Natural killer cell treated with Interleukin-12 subunit alpha and Interleukin-12 subunit beta and Interleukin-15 and Interleukin-18, amount 100 ng/mL, for 72 hours (primary cell): Measurements from ENCODE around the gene JOSD1. TPM values are rescaled to one million over a fixed set of nuclear protein-coding genes. Genes with fewer than 3 reads are reported as not detected.

Experiments
- ATAC-seq, 2 donors: fragments of 150-1000 bp; cut with Tn5 transposase in 1 of 2; sonication (Bioruptor Pico), chemical (Tn5 transposase) in 1 of 2; 2 replicates each; pipeline ENCODE4 v1.10.0; 2021
- DNase-seq: peaks from one replicate; pipeline ENCODE4 v3.0.0; 2022; ENCODE audit warnings: low spot score
- H3K27ac Mint-ChIP-seq, 2 donors: 1 replicate in 1 of 2; 2 replicates in 1 of 2; pipeline ENCODE4 v1.8.0; 2022; ENCODE audit warnings: mixed read lengths in 2 of 2, mild to moderate bottlenecking in 1 of 2, moderate library complexity in 1 of 2
- H3K27me3 Mint-ChIP-seq, 2 donors: 1 replicate in 1 of 2; 2 replicates in 1 of 2; pipeline ENCODE4 v1.8.0; 2022; ENCODE audit warnings: mixed read lengths in 2 of 2
- H3K36me3 Mint-ChIP-seq: one replicate; pipeline ENCODE4 v1.8.0; 2022; ENCODE audit warnings: mixed read lengths
- H3K4me1 Mint-ChIP-seq, 2 donors: 1 replicate in 1 of 2; 2 replicates in 1 of 2; pipeline ENCODE4 v1.8.0; 2022; ENCODE audit warnings: low read depth in 2 of 2, mixed read lengths in 2 of 2, mild to moderate bottlenecking in 1 of 2
- H3K4me3 Mint-ChIP-seq: one replicate; pipeline ENCODE4 v1.8.0; 2022; ENCODE audit warnings: mixed read lengths
- H3K9me3 Mint-ChIP-seq: 2 replicates; pipeline ENCODE4 v1.8.0; 2022; ENCODE audit warnings: mixed read lengths
- total RNA-seq, 2 donors: library from RNA; stranded (reverse); gene quantifications; one replicate each; pipeline ENCODE4 v1.2.3, GENCODE V29; 2022

Gene JOSD1
- total RNA-seq = 10 to 100 TPM; 53.6 to 62.3 TPM

- Mint-ChIP-seq H3K36me3 (peaks cover 7% of the 10 kb centered on the region), H3K27me3 (no peaks in the 10 kb centered on the region), H3K27ac (peak within 1 kb of the TSS; percentile 80 to 92), H3K4me3 (peak within 1 kb of the TSS; percentile 86), H3K9me3 (no peaks in the 10 kb centered on the region), H3K4me1 (peaks cover 50 to 53% of the 10 kb centered on the region in 2 donors)
- ATAC-seq (peak; percentile 69 to 75), DNase-seq (peak; percentile 95)
These were observed at the start of gene JOSD1 for GRCh38 chr22:38700789-38701628. TSS of gene JOSD1 (minus strand) at chr22:38700943. CDS start at chr22:38699987, 956 bp downstream.

GRCh38 chr22:38750104-38750503 is 49.4 kb upstream of the JOSD1 start:
- H3K36me3 Mint-ChIP-seq = no peaks in the 10 kb centered on the region

GRCh38 chr22:38748487-38749136 is 47.9 kb upstream of the JOSD1 start:
- Mint-ChIP-seq H3K27me3 (no peaks in the 10 kb centered on the region), H3K4me3 (no peak overlapping the region), H3K36me3 (no peaks in the 10 kb centered on the region)

More at GRCh38 chr22:38750104-38750503, 49.4 kb upstream of the JOSD1 start:
- H3K27ac Mint-ChIP-seq = peak overlapping the region; percentile 94 to 97
- H3K4me1 Mint-ChIP-seq = peaks cover 43 to 48% of the 10 kb centered on the region in 2 donors
- H3K27me3 Mint-ChIP-seq = no peaks in the 10 kb centered on the region
- ATAC-seq (no peak), DNase-seq (no peak)
- H3K9me3 Mint-ChIP-seq = no peaks in the 10 kb centered on the region
- no peak overlapping the region for H3K4me3 Mint-ChIP-seq

GRCh38 chr22:38745676-38746460 is 45.1 kb upstream of the JOSD1 start:
- DNase-seq = no peak
- Mint-ChIP-seq H3K9me3 (no peaks in the 10 kb centered on the region), H3K36me3 (no peaks in the 10 kb centered on the region)

More at GRCh38 chr22:38748487-38749136, 47.9 kb upstream of the JOSD1 start:
- ATAC-seq = no peak
- peak overlapping the region in 1 of 2 donors; percentile 94 for H3K27ac Mint-ChIP-seq
- no peaks in the 10 kb centered on the region for H3K9me3 Mint-ChIP-seq
- DNase-seq = no peak
- H3K4me1 Mint-ChIP-seq = peaks cover 33 to 39% of the 10 kb centered on the region in 2 donors

GRCh38 chr22:38744981-38745380 is 44.2 kb upstream of the JOSD1 start:
- Mint-ChIP-seq H3K9me3 (no peaks in the 10 kb centered on the region), H3K4me1 (peaks cover under 1 to 17% of the 10 kb centered on the region in 2 donors), H3K27ac (peak overlapping the region in 1 of 2 donors; percentile 18), H3K36me3 (no peaks in the 10 kb centered on the region), H3K4me3 (no peak overlapping the region), H3K27me3 (no peaks in the 10 kb centered on the region)
- DNase-seq (no peak), ATAC-seq (no peak)

More at GRCh38 chr22:38745676-38746460, 45.1 kb upstream of the JOSD1 start:
- peak overlapping the region in 1 of 2 donors; percentile 18 for H3K27ac Mint-ChIP-seq
- H3K27me3 Mint-ChIP-seq = no peaks in the 10 kb centered on the region
- H3K4me1 Mint-ChIP-seq = peaks cover 6 to 22% of the 10 kb centered on the region in 2 donors
- no peak for ATAC-seq
- H3K4me3 Mint-ChIP-seq = no peak overlapping the region

GRCh38 chr22:38742176-38742942 is 41.6 kb upstream of the JOSD1 start:
- DNase-seq = no peak

GRCh38 chr22:38741576-38741975 is 40.8 kb upstream of the JOSD1 start:
- no peak for ATAC-seq
- H3K4me1 Mint-ChIP-seq = peaks cover 9 to 24% of the 10 kb centered on the region in 2 donors

More at GRCh38 chr22:38742176-38742942, 41.6 kb upstream of the JOSD1 start:
- Mint-ChIP-seq H3K4me1 (peaks cover 7 to 17% of the 10 kb centered on the region in 2 donors), H3K36me3 (no peaks in the 10 kb centered on the region), H3K9me3 (no peaks in the 10 kb centered on the region), H3K27me3 (no peaks in the 10 kb centered on the region), H3K27ac (no peak overlapping the region), H3K4me3 (no peak overlapping the region)
- ATAC-seq = no peak

GRCh38 chr22:38741166-38741565 is 40.4 kb upstream of the JOSD1 start:
- peaks cover 7% of the 10 kb centered on the region for H3K36me3 Mint-ChIP-seq
- no peak overlapping the region for H3K4me3 Mint-ChIP-seq
- H3K4me1 Mint-ChIP-seq = peaks cover 9 to 26% of the 10 kb centered on the region in 2 donors
- no peak for ATAC-seq
- no peaks in the 10 kb centered on the region for H3K27me3 Mint-ChIP-seq
- H3K9me3 Mint-ChIP-seq = no peaks in the 10 kb centered on the region
- no peak for DNase-seq
- H3K27ac Mint-ChIP-seq = peak overlapping the region in 1 of 2 donors; percentile 59

More at GRCh38 chr22:38741576-38741975, 40.8 kb upstream of the JOSD1 start:
- H3K27ac Mint-ChIP-seq = peak overlapping the region in 1 of 2 donors; percentile 59
- peaks cover 7% of the 10 kb centered on the region for H3K36me3 Mint-ChIP-seq
- no peak for DNase-seq
- no peaks in the 10 kb centered on the region for H3K27me3 Mint-ChIP-seq
- no peaks in the 10 kb centered on the region for H3K9me3 Mint-ChIP-seq
- H3K4me3 Mint-ChIP-seq = no peak overlapping the region

GRCh38 chr22:38740754-38741153 is 40.0 kb upstream of the JOSD1 start:
- DNase-seq = no peak

GRCh38 chr22:38740116-38740723 is 39.5 kb upstream of the JOSD1 start:
- H3K4me1 Mint-ChIP-seq = peaks cover 9 to 32% of the 10 kb centered on the region in 2 donors
- no peak overlapping the region for H3K4me3 Mint-ChIP-seq
- ATAC-seq (no peak), DNase-seq (no peak)
- H3K27me3 Mint-ChIP-seq = no peaks in the 10 kb centered on the region
- peaks cover 7% of the 10 kb centered on the region for H3K36me3 Mint-ChIP-seq
- peak overlapping the region in 1 of 2 donors; percentile 59 for H3K27ac Mint-ChIP-seq
- no peaks in the 10 kb centered on the region for H3K9me3 Mint-ChIP-seq

More at GRCh38 chr22:38740754-38741153, 40.0 kb upstream of the JOSD1 start:
- no peak for ATAC-seq
- H3K9me3 Mint-ChIP-seq = no peaks in the 10 kb centered on the region
- H3K4me1 Mint-ChIP-seq = peaks cover 9 to 30% of the 10 kb centered on the region in 2 donors
- H3K27ac Mint-ChIP-seq = peak overlapping the region in 1 of 2 donors; percentile 59
- no peaks in the 10 kb centered on the region for H3K27me3 Mint-ChIP-seq
- peaks cover 7% of the 10 kb centered on the region for H3K36me3 Mint-ChIP-seq
- no peak overlapping the region for H3K4me3 Mint-ChIP-seq

- ATAC-seq (no peak), DNase-seq (no peak)
- Mint-ChIP-seq H3K4me3 (no peak overlapping the region), H3K9me3 (no peaks in the 10 kb centered on the region), H3K36me3 (peaks cover 7% of the 10 kb centered on the region), H3K4me1 (peaks cover 9 to 38% of the 10 kb centered on the region in 2 donors), H3K27me3 (no peaks in the 10 kb centered on the region), H3K27ac (no peak overlapping the region)
These were observed 38.7 kb upstream of the JOSD1 start for GRCh38 chr22:38739300-38740055.
